Globus pallidus (tissue), 1 donor: ENCODE measurements around the gene MEF2D.
A peak's percentile ranks its signal among the peaks of the same experiment; 100 is the strongest.

Source experiments
- DNase-seq: peaks from one replicate; pipeline ENCODE4 v3.0.0-alpha.2; 2015; ENCODE audit warnings: low spot score

Gene MEF2D

DNA sequence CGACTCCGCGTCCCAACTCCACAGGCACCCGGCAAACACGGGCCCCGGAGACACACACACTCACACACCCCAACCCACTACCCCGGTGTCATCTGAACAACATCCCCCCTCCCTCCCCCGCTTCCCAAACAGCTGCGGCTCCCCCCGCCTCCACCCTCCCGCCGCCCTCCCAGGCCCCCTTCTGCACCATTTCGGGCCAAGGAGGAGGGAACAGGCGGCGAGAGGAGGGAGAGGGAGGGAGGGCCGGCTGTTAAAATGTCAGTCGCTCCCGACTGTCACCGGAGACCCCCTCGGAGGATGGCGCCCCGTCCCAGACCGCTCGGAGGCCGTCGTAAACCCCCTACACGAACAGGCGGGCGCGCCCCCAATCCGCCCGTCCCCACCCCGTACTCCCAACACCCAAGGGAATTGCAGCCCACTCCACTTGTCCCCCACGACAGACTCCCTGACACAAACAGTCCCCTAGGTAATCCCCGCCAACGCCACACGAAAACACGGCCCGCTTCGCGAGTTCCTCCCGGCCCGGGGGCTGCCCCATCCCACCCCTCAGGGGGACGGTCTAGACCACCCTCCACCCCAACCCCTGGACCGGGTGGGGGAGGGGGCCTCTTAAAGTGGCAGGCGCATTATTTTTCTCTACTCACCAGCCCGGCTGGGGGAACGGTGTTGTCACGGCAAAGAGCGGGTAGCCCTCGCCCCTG, 583 bp downstream of the MEF2D start:
- DNase-seq, result peak; percentile 78

DNA sequence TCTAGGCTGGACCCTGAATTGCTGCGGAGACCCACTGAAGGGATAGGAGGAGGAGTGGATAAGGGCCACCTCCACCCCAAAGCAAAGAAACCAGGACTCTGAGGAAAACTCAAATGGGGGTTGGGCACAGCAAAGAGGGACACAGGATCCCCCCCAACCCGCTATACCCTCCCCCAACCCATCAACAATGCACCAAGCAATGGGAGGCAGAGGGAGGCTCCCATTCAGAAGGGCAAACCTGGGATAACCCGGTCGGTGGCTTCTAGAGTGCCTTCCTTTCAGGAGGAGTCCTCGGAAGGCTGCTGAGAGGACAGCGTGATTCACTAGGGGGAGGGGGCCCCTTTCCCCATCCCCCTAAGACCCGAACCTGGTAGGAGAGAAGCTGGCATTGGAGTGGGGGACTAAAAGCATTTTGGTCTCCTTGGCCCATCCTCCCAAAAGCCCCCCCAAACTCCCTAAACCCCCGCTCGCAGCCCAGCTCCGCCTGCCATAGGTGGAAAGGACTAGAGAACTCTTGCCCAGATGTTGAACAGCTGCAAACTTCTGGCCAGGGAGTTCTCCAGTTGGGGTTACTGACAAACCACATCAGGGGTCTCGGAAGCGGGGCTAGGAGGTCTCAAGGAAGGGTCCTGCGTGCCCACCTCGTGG, 1.3 kb downstream of the MEF2D start:
- no peak for DNase-seq

DNA sequence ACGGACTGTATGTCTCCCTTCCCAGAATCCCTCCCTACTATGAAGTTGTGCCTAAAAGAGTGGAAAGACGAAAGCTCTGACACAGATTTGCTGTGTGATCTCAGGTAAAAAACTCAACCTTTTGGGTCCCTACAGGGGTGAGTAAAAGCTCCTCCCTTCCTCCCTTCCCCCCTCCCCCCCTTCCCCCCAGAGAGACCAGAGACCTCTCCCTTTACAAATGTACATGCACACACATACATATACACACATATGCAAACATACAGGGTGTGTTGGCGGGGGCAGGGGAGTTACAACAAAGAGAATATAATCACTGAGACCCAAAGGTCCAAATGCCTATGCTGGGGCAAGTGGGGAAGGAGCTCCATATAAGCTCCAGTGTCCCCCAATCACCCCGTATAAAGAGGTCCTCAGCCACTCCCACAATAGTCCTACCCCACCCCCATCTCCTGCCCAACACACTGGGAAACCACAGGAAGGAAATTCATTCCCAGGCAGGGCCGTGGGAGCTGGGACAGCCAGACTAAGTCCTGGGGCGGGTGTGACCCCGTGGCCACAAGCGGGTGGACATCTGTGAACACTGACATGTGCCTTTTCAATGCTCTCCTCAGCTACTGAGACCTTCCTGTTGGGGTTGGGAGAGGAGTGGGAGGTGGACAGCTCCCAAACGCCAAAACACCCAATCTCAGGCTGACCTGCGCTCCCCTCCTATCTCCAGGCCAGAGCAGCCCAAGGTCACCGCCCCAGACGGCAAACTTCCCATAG, 2.0 kb downstream of the MEF2D start:
- DNase-seq, result no peak

DNA sequence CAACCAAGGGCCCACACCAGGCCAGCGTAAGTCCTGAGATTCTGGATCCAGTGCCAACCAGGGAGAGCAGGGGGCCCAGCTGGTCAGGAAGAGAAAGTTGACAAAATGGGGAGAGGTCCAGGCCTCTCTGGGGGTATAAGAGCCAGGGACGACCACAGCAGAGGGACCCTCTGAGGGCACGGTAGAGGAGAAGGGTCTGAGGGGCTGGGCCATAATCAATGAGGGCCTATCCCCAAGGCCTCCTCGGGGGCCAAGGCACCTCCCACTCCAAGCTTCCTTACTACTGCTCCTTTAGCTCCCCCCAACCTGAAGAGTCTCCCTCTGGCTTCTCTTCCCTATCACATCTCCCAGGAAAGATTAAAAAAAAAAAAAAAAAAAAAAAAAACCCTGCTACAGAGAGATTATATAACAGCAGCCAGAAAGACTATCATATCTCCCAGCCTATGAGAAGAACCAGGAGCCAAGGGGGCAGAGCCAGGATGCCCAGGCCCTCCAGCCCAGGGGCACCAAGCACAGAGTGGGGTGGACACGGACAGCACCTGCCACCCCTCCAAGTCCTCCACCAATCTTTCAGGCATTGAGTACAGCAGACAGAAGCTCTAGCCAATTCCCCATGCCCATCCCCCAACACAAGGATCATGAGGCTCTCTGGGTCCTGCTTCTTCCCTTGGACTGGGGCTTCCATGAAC, 2.7 kb downstream of the MEF2D start:
- no peak for DNase-seq

DNA sequence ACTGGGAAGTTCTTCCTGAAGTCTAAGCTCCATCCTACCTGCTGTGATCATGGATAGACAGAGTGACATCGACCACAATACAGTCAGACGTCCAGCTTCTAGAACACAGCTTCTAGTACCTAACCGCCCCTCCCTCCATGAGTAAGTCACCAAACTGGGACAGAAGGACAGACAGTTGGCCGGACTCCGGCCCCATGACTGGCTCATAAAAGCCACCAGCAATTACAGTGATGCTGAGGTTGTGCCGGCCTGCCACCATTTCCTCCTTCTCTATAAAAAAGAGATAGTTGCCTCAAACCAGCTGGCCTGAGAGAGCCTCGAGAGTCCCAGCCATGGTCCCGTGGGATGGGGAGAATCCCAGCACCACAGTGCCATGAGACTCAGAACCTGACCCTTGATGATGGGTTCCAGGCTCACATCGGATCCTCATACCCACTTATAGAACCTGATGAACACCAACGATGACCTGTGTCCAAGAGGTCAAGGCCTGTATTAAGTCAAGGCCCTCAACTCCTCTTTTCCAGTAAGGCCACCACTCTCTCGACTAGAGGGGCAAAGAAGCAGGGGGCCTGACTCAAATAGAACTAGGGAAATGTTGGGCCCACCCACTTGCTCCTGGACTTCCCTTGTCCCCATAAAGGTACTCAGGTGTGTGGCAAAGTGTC, 3.4 kb downstream of the MEF2D start:
- no peak for DNase-seq

DNA sequence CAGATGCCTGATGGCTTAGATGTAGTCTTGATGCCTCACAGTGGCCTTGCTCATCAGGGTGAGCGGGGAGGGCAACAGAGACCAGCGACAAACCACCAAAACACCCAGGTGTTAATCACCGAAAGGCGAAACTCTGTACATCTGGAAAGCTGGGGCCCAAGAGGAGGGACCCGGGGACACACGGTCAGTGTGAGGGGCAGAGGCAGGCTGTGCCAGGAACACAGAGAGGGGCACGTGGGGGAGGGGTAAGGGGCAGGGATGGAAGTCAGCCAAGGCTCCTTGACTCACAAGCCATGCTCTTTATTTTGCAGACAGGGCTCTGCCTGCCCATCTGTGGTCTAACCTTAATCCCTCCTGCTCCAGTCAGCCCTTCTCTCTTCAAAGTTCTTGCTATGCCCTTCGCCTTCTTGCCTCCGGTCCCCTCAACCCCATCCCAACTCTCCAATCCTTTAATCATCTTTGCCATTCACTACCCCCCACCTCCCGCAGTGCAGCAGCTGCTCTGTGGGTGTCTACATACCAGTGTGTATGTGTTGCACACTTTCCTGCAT, 4.3 kb downstream of the MEF2D start:
- DNase-seq, result no peak

DNA sequence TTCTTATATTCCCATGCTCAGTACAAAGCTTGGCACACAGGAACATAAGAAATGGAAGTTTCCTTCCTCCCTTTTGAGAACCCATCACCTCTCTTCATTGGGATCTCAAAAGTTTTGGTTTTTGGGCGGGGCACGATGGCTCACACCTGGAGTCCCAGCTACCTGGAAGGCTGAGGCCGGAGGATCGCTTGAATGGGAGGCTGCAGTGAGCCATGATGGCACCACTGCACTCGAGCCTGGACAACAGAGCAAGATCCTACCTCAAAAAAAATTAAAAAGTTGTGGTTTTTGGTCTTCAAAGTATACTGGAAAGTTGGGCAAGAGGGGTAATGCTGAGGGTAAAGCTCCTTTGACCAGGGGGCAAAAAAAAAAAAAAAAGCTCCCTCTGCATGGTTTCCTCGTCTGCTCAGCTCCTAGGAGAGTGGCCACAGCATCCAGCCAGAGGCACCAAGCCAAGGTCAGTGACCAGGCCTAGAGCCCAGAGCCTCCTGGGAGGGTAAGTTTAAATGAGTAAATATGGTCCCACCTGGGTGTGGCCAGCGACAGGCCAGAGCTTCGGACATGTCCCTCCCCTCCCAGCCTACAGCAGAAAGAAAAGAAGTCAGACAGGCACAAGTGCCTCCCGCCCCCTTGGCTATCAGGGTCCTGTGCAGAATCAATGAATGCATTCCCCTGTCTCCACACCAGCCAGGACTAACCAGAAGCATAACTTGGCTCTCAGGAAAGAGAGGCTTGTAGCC, 5.0 kb downstream of the MEF2D start:
- DNase-seq, result no peak

DNA sequence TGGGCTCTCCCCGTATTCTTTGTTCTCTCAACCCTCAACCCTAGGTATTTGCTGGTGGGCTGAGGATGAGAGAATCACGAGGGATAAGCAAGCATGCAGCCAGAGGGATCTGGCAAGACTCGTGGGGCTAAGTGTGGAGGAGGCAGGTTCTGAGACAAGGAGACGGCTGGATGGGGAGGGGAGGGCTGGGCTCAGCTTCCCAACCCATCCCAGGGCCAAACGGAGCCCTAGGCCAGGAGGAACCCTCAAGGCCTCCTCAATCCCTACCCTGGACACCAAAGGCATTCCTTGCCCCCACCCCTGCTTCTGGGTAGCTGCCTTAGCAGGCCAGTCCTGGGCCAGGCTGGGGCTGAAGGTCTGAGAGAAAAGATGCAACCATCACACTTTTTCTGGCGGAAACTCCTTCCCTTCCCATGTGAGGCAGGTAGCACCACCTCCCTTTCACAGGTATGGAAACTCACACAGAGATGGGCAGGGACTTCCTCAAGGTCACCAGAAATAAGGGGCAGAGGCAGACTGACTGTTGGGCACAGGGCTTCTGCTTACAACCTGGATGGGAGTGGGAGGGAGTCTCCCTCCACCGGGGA, 6.2 kb downstream of the MEF2D start:
- DNase-seq, result no peak

DNA sequence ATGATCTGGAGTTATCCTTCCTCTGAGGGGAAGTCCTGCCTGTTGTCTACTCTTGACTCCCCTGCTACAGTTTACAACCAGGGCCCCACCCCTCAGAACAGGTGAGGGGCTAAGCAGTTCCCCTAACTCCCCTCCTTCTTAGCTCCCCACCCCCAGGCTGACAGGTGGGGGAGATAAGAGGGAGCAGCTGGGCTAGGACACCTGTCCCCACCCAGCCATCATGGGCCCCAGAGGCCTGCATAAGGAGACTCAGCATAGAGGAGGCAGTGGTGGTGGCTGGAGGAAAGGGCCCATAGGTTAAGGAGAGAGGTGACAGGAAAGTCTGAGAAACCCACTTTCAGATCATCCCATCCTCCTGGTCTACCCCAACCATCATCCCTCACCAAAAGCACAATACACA, 6.8 kb downstream of the MEF2D start:
- no peak for DNase-seq

DNA sequence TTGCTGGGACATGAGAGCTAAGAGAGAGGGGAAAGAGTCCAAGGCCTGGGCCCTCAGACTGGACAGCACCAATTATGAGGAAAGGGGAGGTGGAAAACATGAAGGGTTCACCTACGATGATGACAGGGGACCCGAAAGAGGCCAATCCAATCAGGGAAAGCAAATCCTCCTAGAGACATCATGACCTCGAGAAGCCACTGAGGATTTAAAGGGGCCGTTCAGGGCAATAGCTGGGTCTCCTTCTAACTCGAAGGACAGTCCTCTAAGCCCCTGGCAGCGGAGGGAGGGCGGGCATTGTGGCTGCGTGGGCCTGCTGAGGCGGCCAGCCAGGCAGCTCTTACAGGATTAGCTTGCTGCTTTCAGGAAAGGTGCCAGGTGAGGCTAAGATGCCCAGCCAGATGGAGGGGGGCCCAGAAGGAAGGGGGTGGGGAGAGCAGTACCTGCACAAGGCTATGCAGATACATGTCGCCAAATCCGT, 7.4 kb downstream of the MEF2D start:
- no peak for DNase-seq

DNA sequence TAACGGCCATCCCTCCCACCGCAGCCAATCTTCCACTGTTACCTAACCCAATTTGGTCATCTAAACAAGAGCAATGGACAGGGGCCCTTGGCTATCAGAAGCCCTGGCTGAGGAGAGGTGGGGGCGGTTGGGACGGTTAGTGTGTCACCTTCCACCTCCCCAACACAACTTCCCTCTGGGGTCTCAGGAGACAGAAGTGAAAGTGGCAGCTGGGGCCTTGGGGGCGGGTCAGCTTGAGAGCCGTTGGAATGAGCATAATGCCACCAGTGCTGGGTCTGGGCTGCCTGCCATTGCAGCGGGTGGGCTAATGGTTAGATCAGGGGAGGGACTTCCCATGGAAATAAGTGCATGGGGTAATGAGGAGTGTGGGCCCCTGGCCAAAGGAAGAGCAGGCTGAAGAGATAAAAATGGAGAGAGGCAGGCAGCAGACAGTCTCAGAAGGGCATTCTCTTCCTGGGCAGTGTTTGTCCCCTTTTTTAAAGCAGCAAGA, 7.9 kb downstream of the MEF2D start:
- no peak for DNase-seq

DNA sequence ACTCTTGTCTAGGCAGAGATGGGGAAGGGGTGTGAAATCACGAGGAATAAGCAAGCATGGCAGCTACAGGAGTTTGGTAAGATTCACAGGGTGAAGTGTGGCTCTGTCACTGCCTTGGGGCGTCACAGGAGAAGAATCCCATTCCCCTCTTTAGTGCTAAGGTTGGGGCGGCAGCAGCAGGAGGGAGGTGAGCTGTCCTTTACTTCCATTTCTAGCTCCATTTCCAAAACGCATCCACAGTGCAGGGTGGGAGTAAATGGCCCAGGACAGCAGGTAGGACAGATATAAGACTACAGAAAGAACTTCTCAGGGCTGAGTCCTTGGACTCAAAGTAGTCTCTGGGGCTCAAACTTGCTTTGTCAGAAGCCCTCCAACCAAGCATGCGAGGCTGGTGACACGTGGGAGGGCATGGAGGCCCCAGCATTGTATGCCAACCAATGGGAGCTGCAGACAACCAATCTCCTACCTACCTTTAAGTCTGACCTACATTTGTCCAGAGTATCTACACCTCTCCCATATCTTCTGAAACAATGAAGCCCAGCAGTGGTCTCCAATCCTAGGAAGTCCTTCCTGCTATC, 8.5 kb downstream of the MEF2D start:
- no peak for DNase-seq

DNA sequence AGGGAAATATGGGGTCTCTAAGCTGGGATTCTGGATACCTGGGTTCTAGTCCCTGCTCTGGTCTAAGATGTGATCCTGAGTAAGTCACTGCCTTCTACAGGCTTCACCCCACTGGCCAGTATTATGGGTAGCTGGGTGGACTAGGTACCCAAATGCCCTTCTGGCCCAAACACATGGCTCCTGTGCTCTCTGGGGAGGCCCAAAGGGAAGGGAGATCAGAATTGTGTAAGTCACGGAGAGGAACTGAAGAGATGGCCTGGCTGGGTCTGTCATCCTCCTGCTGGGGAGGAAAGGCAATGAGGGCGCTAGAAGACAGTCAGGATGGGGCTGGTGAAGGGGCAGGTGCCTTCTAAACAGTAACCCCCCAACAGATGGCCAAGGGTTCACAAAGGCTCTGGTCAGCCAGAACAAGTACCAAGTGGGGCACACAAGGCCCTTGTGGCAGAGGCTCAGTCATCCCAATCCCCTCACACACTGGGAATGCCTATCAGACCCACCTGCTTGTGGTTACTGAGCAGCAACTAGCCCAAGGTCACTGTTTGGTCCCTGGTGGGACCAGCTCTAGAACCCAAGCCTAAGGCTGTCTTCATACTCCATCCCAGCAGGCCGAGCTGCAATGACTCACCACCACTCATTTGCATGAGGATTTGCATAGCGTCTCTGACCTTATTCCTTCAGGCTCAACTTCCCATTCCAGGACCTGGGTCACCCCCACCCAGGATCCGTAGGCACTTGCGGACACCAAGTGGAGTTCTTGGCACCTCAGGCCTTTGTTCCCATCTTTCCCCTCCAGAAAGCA, 9.2 kb downstream of the MEF2D start:
- no peak for DNase-seq

DNA sequence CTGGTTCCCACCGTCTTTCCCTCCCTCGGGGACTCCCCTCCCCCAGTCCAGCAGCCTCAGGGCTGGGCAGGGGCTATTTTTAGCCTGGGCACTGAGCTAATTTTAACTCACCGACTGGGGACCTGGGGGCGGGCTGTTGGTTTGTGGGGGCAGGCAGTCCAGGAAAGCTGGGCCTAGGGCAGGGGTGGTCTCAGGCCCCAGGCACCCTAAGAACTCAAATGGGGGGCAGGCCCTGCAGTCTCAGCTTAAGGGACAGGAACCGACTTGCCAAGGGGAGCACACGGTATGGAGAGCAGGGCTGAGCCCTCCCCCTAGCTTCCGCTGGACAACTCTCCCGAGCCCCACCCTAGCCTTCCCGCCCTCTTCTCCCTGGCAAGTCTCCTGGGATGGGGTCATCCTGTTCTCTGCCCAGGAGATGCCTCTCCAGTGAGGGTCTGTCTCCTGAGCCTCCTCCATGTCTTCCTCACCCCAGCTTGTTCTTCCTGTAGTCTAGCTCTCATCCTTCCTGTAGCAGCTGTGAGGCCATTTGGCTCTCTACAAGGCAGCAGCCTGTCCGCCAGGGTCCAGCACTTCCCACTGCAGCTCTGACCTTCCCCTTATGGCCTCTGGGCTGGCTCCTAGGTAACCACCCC, 10.1 kb downstream of the MEF2D start:
- DNase-seq, result no peak

DNA sequence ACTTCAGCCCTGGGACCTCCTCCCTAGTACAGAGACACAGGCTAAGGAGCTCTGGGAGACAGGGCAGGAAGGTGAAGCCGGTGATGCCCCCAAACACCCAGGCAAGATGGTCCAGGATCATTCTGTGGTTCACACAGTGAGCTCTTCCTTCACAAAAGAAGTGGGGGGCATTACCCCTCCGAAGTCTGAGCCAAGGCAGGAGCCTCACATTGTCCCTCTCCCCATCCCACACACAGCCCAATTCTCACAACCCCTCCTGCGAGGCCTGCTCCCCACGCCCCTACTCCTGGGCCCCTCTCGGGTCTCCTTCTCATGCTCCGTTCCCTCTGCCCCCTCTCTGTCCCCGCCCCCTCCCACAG, 10.7 kb downstream of the MEF2D start:
- DNase-seq, result no peak

DNA sequence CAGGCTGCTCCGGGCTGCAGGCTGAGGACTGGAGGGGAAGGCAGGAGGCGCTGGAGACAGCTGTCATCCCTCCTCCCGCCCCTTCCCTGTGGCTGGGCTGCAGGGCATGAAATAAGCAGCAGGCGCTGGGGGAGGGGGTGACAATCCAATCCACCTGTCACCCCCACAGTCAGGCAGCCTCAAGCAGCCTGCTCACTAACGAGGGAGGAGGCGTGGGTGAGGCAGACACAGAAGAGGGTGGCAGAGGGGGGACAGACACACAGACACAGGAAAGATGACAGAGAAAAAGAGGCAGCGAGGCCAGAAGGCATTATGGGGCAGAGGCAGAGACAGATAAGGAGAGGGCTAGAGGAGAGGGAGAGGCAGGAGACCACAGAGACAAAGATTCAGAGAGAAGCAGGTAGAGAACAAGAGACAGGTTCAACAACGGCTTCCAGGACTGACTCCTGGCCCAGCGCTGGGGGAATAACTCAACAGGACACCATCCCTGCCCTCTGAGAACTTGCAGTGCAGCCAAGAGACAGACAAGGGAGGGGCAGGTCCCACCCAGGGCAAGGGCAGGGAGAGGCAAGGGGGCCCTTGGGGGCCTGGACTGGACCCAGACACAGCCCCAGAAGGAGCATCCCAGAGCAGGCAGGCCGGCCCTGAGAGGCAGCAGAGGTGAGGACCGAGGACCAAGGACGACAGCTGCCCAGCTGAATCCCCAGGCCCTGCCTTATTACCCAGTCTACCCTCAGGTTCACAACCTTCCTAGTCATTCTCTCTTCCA, 11.2 kb downstream of the MEF2D start:
- DNase-seq, result peak; percentile 77

DNA sequence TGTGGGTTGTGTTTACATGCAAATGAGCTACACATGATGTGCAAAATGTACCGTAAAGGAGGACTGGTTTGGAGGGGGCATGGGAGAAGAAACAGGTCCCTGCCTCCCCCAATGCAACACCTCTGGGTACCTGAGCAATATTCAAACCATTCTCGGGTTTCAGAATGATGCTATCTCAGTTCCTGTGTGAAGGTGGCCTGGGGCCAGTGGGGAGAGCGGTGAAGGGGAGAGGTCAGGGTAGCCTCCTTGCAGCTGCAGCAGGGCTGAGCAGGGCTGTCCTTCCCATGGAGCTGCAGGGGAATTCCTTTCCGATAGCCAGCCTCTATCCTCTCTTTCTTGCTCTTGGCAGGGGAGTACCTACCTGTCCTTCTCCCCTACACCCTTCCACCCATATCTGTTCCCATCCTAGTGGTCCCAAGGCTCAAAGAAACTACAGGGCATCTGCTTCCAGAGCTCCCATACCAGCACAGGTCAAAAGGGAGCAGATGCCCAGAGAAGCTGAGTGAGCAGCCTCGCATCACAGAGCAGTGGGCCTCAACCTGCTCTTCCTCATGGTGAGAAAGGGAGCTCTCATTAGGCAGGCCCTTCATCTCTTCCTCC, 11.9 kb downstream of the MEF2D start:
- no peak for DNase-seq

DNA sequence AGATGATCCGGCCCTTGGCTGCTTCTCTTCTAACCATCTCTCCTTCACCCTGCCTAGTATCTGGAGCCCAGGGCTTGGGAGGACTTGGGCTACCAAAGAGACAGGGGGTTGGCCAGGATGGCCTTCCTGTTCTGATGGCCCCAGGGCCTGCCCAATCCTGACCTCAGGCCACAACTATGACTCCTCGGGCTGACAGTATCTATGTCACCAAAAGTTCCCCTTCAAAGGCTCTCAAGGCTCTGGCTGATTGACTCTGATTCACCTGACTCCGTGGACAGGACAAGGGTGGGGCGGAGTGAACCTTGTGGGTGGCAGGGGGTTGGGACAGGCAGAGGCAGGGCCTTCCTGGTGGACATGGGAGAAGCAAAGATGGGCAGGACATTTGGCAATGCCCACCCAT, 12.7 kb downstream of the MEF2D start:
- DNase-seq, result no peak
